Right hindlimb (tissue), 1 donor: ENCODE data around the gene STX10.
"Not testable (repeated sequence)": the region's sequence is repeated elsewhere in the genome, so short reads cannot be mapped to it uniquely, and the experiment has no call there.

Experiments
- DNase-seq: peaks from one replicate; pipeline ENCODE4 v3.0.0-alpha.2; 2018

STX10 gene

GRCh38 chr19:13164343-13165161, 14.4 kb upstream of the STX10 start:
- DNase-seq: peak; percentile 86

GRCh38 chr19:13163609-13164342, 13.6 kb upstream of the STX10 start:
- peak; percentile 80 for DNase-seq

DNA sequence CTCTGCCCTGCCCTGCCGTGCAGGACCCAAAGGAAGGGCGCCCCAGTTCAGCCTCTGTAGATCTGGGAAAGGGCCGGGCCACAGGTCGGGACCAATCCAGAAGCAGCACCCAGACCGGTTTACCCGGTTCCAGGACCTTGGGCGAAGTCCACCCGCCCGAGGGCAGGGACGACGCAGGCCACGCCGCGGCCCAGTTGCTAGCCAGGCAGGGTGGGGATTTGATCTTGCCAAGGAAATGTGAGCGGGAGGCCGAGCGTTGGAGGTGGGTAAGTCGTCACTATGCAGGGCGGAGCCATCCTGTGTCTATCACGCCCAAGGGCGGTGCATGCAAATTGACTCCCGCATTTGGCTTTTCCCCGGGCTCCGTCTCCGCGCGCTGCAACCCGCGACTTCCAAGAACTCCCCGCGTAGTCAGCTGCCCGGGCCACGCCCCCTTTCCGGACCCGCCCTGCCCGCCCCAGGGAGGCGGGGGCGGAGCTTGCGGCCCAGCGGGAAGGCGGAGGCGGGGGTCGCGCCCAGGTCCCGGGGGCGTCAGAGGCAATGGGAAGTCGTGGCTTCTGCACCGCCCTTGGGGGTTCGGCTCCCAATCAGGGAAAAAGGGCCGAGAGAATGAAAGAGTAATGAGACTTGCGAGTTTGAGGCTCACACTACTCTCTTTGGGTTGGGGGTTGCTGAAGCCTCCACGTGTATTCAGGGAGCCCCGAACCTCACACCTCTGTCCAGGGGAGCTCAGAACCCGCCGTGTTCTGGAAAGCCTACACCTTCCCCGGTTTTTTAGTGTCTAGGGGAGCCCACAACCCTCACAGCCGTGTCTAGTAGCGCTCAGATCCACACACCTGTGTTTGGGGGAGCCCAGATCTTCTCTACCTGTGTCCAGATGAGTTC, 12.8 kb upstream of the STX10 start:
- peak; percentile 96 for DNase-seq

DNA sequence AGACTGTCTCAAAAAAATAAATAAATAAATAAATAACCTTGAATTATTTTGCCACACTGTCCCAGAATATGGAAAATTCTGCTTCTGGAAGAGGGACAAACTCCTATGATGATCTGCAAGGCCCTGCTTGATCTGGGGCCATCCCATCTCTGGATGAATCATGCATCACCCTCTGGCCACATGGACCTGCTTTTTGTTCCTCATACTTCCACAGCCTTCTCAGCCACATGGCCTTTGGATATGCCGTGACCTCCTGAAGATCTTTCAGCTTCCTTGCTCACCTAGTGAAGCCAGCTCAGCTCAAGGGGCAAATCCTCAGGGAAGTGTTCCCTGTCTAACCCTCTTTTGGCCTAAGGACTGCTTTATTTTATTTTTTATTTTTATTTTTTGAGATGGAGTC, 10.4 kb upstream of the STX10 start:
- DNase-seq: no peak

DNA sequence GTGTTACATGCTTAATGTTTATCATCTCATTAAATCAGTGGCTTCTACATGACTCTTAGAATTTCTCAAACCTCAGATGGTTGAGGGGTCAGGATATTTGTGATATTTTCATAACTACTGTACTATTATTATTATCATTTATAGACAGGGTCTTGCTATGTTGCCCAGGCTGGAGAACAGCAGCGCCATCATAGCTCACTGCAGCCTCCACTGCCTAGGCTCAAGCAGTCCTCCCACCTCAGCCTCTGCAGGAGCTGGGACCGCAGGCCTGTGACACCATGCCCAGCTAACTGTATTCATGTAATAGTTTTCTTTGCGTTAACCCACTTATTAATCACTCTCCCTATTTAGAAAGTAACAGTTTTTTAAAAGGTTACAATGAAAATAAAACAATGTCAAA, 9.5 kb upstream of the STX10 start:
- DNase-seq: no peak

DNA sequence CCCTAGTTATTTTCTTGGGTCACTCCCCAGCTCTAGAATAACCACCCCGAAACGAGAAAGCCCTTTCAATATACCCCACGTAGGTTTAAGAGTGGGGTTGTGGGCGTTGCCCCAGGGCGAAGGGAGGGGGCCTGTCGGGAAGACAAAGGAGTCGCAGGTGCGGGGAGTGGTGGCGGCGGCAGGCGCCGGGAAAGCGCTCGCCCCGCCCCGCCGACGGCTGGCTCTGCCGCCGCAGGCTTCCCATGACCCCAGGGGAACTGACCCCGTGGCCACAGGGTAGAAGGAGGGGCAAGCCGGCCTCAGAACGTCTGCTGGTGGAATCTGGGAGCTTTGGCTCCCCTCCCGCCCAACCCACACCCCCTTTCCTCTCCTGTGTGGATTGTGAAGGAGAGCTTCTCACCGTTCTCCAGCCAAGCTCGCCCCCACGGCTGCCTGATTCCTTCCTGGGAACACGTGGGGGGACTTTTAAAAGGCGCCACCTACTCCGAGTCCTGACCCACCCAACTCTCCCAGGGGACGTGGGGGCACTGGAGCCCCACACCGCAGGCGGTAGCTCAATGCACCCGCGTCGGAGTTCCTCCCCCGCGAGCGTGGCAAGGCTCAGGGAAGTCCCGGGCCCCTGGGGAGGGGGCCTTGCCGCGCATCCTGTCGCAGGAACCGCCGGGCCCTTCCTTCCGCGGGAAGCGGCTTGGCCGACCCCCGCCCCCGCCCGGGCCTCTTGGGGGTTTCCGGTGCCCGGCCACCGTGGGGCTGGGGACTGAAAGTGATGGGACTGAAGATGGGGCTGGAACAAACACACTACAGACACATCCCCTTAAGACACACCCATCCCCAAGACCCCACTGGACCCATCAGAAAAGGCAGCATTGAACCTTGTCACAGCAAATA, 5.5 kb upstream of the STX10 start:
- DNase-seq: peak; percentile 85

DNA sequence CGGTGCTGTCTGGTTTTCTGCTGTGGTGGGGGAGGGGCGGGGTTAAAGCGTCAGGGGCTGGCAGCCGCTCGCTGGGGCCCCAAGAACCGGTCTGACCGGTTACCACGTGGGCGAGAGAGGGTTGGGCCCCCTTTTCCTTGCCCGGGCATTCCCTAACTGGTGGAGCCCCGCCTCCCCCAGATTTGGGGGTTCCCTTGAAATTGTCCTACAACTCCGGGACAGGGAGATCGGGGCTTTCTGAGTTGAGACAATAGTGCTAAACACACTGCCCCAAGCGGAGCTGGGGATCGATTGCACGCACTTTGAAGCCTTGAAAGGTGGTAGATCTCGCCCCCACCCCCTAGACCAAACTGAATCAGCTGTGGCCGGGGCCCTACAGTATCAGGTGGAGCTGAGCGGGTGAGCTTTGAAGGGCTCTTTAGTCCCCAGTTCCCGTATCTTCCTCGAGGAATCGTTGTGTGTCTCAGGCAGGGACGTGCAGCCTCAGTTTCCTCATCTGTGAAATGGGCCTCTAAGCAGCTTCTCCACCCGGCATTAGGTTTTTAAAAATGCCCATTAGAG, 4.8 kb upstream of the STX10 start:
- DNase-seq: peak; percentile 80

GRCh38 chr19:13154241-13154778, 4.1 kb upstream of the STX10 start:
- peak; percentile 90 for DNase-seq

DNA sequence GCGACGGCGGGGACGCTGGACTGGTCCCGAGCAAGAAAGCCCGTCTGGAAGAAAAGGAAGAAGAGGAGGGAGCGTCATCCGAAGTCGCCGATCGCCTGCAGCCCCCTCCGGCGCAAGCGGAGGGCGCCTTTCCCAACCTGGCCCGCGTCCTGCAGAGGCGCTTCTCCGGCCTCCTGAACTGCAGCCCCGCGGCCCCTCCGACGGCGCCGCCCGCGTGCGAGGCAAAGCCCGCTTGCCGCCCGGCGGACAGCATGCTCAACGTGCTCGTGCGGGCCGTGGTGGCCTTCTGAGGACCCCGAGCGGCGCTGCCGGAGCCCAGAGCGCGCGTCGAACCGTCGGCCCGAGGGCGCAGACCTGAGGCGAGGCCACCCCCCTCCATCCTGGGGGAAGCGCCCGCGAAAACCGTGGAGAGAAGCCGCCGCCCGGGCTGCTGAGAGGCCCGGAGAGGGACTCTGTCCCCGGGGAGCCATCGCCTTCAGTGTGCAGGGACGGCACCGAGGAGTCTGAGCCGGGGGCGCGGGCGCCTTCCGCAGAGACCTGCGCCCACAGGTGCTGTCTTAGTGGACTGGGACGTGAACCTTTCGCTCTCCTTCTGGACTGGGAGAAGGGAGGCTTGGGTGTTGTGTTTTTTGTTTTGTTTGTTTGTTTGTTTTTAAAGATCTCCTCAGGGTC, 3.5 kb upstream of the STX10 start:
- DNase-seq: peak; percentile 74

DNA sequence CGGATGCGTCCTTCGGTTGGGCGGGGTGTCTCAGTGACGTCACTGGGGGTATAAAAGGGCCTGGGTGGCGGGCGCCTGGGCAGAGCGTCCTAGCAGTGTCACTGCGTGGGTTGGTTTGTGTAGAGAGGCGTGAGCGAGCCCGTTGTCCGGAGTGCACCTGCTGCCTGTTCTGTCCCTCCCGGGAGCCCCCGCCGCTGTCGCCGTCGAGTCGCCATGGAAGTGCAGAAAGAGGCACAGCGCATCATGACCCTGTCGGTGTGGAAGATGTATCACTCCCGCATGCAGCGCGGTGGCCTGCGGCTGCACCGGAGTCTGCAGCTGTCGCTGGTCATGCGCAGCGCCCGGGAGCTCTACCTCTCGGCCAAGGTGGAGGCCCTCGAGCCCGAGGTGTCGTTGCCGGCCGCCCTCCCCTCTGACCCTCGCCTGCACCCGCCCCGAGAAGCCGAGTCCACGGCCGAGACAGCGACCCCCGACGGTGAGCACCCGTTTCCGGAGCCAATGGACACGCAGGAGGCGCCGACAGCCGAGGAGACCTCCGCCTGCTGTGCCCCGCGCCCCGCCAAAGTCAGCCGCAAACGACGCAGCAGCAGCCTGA, 2.9 kb upstream of the STX10 start:
- no peak for DNase-seq

GRCh38 chr19:13152356-13152973, 2.3 kb upstream of the STX10 start:
- DNase-seq: peak; percentile 97

DNA sequence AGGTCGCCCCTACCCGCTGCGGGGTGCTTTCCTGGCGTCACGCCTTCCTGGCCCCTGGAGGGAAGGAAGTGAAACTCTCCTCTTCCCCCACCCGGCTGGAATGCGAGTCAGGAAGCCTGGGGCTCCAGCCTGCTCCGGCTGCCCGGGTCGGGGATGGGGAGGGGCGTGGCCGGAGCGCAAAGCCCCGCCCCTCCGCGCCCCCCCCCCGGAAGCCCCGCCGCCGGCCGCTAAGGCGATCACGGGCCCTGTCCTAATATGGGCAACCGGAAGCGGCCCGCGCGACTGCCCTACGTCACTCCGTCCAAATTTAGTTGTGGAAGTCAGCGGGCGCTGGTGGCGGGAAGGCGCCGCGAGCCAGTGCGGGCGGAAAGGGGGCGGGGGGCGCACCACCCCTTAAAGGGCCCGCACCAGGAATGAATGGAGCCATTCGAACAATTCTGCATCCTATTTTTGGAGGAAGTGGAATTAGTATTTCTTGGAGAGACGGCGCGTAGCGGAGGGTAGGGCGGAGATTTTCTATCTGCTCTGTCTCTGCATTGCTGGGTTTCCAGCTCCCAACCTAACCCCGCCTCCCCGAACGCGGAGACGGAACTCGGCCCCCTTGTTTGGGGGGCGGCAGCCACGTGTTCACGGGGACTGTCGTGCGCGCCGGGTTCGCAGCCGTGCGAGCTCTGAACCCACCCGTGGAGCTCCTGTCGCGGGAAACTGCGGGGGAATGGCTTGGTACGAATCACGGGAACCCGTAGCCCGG, 1.6 kb upstream of the STX10 start:
- DNase-seq: peak; percentile 99

DNA sequence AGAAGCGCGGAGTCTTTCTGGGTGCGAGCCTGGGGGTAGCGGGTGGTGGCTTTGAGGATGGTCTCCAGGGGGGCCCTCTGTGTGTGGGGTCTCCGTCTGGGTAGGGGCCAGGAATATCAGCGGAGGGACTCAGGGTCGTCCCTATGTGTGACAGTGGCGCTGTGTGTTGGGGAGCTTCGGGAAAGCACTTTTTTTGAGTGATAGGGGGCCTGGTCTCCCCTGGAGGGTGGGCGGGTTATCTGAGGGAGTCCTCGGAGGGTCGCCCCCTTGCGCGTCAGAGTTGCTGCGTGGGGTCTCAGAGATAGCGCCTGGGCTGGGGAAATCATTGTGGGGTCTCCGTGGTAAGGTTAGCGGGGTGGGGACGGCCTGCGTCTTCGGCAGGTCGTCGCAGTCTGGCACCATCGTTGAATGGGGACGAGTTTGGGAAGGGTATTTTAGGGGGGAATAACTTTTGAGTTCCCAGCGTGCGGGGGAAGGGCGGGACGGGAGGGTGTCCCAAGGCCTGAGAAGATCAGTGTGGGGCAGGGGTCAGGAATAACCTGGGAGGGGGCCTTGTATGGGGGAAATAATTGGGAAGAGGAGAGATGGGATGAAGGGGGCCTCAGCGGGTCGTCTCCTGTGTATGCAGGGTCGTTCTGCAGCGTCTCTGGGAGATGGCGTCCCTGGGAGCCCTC, 893 bp upstream of the STX10 start:
- peak; percentile 70 for DNase-seq

GRCh38 chr19:13149628-13150186, 468 bp downstream of the STX10 start:
- DNase-seq: peak; percentile 66

- DNase-seq: not testable (repeated sequence)
These were observed 975 bp downstream of the STX10 start for GRCh38 chr19:13149173-13149627.

- no peak for DNase-seq
These were observed 3.2 kb downstream of the STX10 start for GRCh38 chr19:13146763-13147563.

DNA sequence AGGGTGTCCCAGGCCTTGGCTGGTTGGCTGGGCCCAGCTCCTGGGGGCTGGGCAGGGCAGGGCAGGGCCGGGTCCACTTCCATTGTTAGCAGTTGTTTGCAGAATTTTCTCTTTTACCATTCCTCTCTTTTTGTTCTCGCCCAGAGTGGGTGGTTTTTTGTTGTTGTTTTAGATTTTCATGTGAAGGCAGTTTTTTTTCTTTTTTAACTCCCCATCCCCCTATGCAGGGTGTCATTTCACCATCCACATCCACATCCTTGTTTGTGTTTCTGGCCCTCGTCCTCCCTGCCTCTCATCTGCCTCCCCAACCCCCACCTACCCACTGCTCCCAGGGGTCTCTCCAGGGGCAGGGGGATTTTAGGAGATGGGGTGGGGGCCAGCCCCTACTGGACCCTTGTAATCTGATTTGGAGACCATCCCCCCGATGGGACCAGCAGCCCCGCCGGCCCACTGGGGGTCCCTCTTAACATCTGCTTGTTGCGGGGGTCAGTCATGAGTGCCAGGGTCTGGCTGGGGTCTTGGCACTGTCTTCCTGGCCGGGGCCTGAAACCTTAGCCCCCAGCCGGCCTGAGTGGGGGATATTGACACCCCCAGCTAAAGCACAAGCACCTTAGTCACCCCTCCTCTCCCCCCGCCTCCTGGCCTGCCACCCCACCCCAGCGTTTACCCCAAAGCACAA, 10.4 kb downstream of the STX10 start:
- DNase-seq: no peak
